ENCODE measurements around the gene LCN2. TPM values are rescaled to one million over a fixed set of nuclear protein-coding genes. Genes with fewer than 3 reads are reported as not detected.
A peak's percentile ranks its signal among the peaks of the same experiment; 100 is the strongest.
"Not testable (repeated sequence)": the region's sequence is repeated elsewhere in the genome, so short reads cannot be mapped to it uniquely, and the experiment has no call there.

LCN2 gene
- total RNA-seq, 3 donors from 2014 or later: 16.8 to 456 (median 20.5) TPM

- TF ChIP-seq CTCF (IDR thresholded peaks at IDR 0.05): no peak
- Histone ChIP-seq H3K9me3 (no peaks in the 10 kb centered on the region), H3K36me3 (ENCODE audit: low read depth) (peaks cover 17% of the 10 kb centered on the region), H3K4me1 (ENCODE audit: low read depth) (peaks cover 29% of the 10 kb centered on the region), H3K4me3 (no peak overlapping the region)
- ATAC-seq (no peak), DNase-seq (peak in 2 of 3 donors; percentile 42 to 52)
- intact Hi-C loops (cut with DNase I, micrococcal nuclease): no loop called here
Observed at GRCh38 chr9:128106181-128106939, 42.9 kb upstream of the LCN2 start.

- H3K4me3 ChIP-seq: no peak overlapping the region
- H3K9me3 ChIP-seq: no peaks in the 10 kb centered on the region
- peaks cover 10% of the 10 kb centered on the region for H3K36me3 ChIP-seq (ENCODE audit: low read depth)
- H3K4me1 ChIP-seq (ENCODE audit: low read depth): peaks cover 33% of the 10 kb centered on the region
- peak in 2 of 3 donors; percentile 39 to 54 for DNase-seq
- intact Hi-C loops (cut with DNase I, micrococcal nuclease): no loop called here
- no peak for ATAC-seq
- no peak for TF ChIP-seq CTCF (IDR thresholded peaks at IDR 0.05)
Observed at GRCh38 chr9:128106940-128107467, 42.2 kb upstream of the LCN2 start.

GRCh38 chr9:128107468-128108268 lies 41.6 kb upstream of the LCN2 start:
- H3K4me3 ChIP-seq: no peak overlapping the region
- TF ChIP-seq CTCF (IDR thresholded peaks at IDR 0.05): no peak
- intact Hi-C loops (cut with DNase I, micrococcal nuclease): no loop called here
- peaks cover 35% of the 10 kb centered on the region for H3K4me1 ChIP-seq (ENCODE audit: low read depth)
- no peaks in the 10 kb centered on the region for H3K9me3 ChIP-seq
- DNase-seq: peak in 2 of 3 donors; percentile 41 to 48
- ATAC-seq: no peak
- peaks cover 10% of the 10 kb centered on the region for H3K36me3 ChIP-seq (ENCODE audit: low read depth)

- ATAC-seq (no peak), DNase-seq (peak in 2 of 3 donors; percentile 28 to 40)
- peaks cover 36% of the 10 kb centered on the region for H3K4me1 ChIP-seq (ENCODE audit: low read depth)
- H3K36me3 ChIP-seq (ENCODE audit: low read depth): peaks cover 10% of the 10 kb centered on the region
- no peak overlapping the region for H3K4me3 ChIP-seq
- H3K9me3 ChIP-seq: no peaks in the 10 kb centered on the region
- TF ChIP-seq CTCF (IDR thresholded peaks at IDR 0.05): no peak
- intact Hi-C loops (cut with DNase I, micrococcal nuclease): no loop called here
Observed at GRCh38 chr9:128108269-128109049, 40.8 kb upstream of the LCN2 start.

GRCh38 chr9:128109050-128109709 lies 40.1 kb upstream of the LCN2 start:
- ATAC-seq: peak; percentile 32
- Histone ChIP-seq H3K9me3 (no peaks in the 10 kb centered on the region), H3K36me3 (ENCODE audit: low read depth) (peaks cover 10% of the 10 kb centered on the region), H3K4me3 (no peak overlapping the region), H3K4me1 (ENCODE audit: low read depth) (peaks cover 30% of the 10 kb centered on the region)
- TF ChIP-seq CTCF (IDR thresholded peaks at IDR 0.05): no peak
- intact Hi-C loops (cut with DNase I, micrococcal nuclease): no loop called here
- DNase-seq: peak; percentile 57 to 62 (median 59)

- H3K36me3 ChIP-seq (ENCODE audit: low read depth); ATAC-seq; H3K4me3 ChIP-seq; H3K9me3 ChIP-seq: not testable (repeated sequence)
- peak in 2 of 3 donors; percentile 35 to 36 for DNase-seq
- H3K4me1 ChIP-seq (ENCODE audit: low read depth): peaks cover 41% of the 10 kb centered on the region
- intact Hi-C loops (cut with DNase I, micrococcal nuclease): loop anchor here (10.0 kb wide), 4 partner anchors 47 to 167 kb away; partner anchors contain the start of genes NAIF1 (in 1 of the 2) and SLC25A25 (in 1 of the 2)
Observed at GRCh38 chr9:128111726-128112125, 37.5 kb upstream of the LCN2 start.
